ENCODE measurements around the gene PARD3B.

Gene PARD3B

DNA sequence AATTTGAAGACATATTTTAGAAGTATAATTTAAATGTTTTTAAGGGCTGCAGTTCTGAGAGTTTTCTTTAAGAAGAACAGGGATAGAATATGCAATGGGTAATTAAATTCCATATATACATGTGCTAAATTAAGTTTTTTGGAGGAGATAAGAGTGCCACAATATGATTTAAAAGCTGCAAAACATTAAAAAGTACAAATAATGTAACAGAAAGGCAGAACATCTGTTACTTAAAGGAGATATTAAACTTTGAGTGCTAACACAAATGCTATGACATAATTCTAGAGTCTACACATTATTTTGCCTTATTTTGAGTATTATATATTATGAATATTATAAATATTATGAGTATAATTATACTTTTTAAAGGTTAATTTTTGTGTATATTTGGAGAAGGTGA lies 102.4 kb downstream of the PARD3B start:
- no peak overlapping the region for H3K4me3 ChIP-seq (replicated peaks; ENCODE audit: low read depth, low read length)
- no peak for DNase-seq (ENCODE audit: low read depth)
- TF ChIP-seq, protein P1, sequence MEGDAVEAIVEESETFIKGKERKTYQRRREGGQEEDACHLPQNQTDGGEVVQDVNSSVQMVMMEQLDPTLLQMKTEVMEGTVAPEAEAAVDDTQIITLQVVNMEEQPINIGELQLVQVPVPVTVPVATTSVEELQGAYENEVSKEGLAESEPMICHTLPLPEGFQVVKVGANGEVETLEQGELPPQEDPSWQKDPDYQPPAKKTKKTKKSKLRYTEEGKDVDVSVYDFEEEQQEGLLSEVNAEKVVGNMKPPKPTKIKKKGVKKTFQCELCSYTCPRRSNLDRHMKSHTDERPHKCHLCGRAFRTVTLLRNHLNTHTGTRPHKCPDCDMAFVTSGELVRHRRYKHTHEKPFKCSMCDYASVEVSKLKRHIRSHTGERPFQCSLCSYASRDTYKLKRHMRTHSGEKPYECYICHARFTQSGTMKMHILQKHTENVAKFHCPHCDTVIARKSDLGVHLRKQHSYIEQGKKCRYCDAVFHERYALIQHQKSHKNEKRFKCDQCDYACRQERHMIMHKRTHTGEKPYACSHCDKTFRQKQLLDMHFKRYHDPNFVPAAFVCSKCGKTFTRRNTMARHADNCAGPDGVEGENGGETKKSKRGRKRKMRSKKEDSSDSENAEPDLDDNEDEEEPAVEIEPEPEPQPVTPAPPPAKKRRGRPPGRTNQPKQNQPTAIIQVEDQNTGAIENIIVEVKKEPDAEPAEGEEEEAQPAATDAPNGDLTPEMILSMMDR (IDR thresholded peaks at IDR 0.05; ENCODE audit: low read length, missing control alignments) = no peak

DNA sequence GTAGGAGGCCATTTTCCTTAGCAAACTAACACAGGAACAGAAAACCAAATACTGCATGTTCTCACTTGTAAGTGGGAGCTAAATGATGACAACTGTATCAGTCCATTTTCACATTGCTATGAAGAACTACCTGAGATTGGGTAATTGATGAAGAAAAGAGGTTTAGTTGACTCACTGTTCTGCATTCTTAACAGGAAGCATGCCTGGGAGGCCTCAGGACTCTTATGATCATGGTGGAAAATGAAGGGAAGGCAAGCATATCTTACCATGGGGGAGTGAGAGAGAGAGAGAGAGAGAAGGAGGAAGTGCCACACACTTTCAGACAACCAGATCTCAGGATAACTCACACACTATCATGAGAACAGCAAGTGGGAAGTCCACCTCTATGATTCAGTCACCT lies 105.3 kb downstream of the PARD3B start:
- H3K4me3 ChIP-seq (replicated peaks; ENCODE audit: low read depth, low read length) = no peak overlapping the region
- no peak for DNase-seq (ENCODE audit: low read depth)
- TF ChIP-seq, protein P1 (IDR thresholded peaks at IDR 0.05; ENCODE audit: low read length, missing control alignments) = no peak

DNA sequence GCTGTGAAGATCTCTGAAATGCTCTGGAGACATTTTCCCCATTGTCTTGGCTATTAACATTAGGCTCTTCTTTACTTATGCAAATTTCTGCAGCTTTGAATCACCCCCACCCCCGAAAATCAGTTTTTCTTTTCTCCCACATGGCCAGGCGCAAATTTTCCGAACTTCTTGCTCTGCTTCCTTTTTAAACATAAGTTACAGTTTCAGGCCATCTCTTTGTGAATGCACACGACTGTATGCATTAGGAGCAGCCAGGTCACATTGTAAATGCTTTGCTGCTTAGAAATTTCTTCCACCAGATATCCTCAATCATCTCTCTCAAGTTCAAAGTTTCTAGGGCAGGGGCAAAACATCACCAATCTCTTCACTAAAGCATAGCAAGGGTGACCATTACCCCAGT lies 106.8 kb downstream of the PARD3B start:
- no peak for DNase-seq (ENCODE audit: low read depth)
- no peak overlapping the region for H3K4me3 ChIP-seq (replicated peaks; ENCODE audit: low read depth, low read length)
- TF ChIP-seq, protein P1 (IDR thresholded peaks at IDR 0.05; ENCODE audit: low read length, missing control alignments) = no peak

DNA sequence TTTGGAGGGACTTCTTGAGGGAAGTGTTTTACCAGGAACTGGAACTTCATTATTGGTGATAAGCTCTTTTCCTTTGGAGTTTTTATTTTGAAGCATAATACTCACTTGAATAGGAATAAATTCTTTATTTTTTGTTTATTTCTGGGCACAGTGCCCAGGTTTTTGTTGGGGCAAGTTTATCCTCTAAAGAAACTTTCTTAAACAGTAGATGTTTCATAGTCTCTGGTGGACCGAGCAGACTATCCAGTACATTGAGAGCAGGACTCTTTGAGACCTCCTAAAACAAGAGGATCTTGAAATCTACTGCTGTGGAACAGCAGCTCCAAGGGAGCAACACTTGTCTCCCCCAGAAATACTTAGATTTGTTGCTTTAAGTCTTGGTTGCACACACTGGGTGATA lies 109.4 kb downstream of the PARD3B start:
- no peak for DNase-seq (ENCODE audit: low read depth)
- TF ChIP-seq, protein P1 (IDR thresholded peaks at IDR 0.05; ENCODE audit: low read length, missing control alignments) = no peak
- no peak overlapping the region for H3K4me3 ChIP-seq (replicated peaks; ENCODE audit: low read depth, low read length)

DNA sequence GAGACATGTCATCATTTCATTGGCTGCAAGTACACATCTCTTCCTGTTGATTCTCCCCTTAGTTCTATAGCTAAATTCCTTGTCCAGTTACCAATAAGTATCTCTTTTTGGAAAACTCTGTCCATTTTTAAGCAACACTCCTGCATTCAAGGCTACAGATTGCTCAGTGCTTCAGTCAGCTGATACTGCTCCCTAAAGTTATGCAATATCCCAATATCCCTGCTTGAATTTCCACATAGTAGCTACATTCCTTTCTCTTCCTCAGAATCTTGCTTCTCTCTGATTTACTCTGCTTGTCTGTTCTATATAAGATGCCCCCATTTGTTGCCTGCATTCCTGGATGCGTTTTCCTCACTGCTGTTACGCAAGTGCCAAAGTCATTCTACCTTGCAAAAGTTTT lies 109.8 kb downstream of the PARD3B start:
- DNase-seq (ENCODE audit: low read depth) = peak; percentile 85
- TF ChIP-seq, protein P1 (IDR thresholded peaks at IDR 0.05; ENCODE audit: low read length, missing control alignments) = no peak
- H3K4me3 ChIP-seq (replicated peaks; ENCODE audit: low read depth, low read length) = no peak overlapping the region

DNA sequence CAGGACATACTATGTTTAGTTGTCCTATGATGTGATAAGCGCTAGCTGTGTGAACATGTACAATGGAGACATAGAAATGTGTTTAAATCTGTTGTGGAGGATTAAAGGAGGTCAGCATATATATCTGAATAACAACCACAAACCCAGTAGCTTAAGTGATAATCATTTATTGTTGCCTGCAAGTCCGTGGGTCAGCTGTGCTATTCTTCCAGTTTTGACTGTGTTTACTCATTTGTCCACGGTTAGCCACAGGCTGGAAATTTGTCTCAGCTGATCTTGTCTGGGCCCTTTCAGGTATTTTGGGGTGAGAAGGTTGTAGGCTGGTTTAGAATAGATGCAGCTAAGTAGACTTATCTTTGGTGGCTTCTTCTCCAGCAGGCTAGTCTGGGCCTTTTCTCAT lies 110.4 kb downstream of the PARD3B start:
- no peak for DNase-seq (ENCODE audit: low read depth)
- no peak overlapping the region for H3K4me3 ChIP-seq (replicated peaks; ENCODE audit: low read depth, low read length)
- TF ChIP-seq, protein P1 (IDR thresholded peaks at IDR 0.05; ENCODE audit: low read length, missing control alignments) = no peak

DNA sequence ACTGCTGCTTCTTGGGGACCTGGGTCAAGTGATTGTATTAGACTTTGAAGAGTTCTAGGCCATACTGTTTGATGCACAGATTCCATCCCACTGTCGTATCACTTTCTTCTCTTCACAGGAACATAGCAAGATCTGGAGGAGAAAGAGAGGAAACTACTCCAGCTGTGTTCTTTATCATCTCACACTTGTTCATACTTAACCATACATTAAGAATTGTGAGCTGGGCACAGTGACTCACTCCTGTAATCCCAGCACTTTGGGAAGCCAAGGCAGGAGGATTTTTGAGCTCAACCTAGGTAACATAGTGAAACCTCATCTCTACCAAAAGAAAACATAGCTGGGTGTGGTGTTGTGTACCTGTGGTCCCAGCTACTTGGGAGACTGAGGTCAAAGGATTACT lies 111.7 kb downstream of the PARD3B start:
- H3K4me3 ChIP-seq (replicated peaks; ENCODE audit: low read depth, low read length) = no peak overlapping the region
- TF ChIP-seq, protein P1 (IDR thresholded peaks at IDR 0.05; ENCODE audit: low read length, missing control alignments) = no peak
- no peak for DNase-seq (ENCODE audit: low read depth)

Measured in fibroblast of pulmonary artery (primary cell).